H1 (cell line): Measurements from ENCODE around the gene PHYHD1. TPM values are rescaled to one million over a fixed set of nuclear protein-coding genes. Genes with fewer than 3 reads are reported as not detected.
A peak's percentile ranks its signal among the peaks of the same experiment; 100 is the strongest.

Experiments used
- CTCF ChIA-PET: fragments of 300-600 bp; sonication (Branson Sonifier 250); formaldehyde crosslinking; loops from one replicate; lab custom pipeline; 2021; ENCODE audit not compliant: partially characterized antibody; lab: Charles Lee
- POLR2A ChIA-PET: fragments of 300-600 bp; sonication (Branson Sonifier 250); formaldehyde crosslinking; loops from one replicate; lab custom pipeline; 2021; ENCODE audit warnings: inconsistent platforms; ENCODE audit not compliant: partially characterized antibody; lab: Charles Lee
- DNase-seq, 2 experiments: peaks; one replicate each; pipeline versions ENCODE4 v3.0.0 to v3.0.0-alpha.2; 2010 to 2022; ENCODE audit warnings: low spot score in 2 of 2, low read depth in 1 of 2, mixed read lengths in 1 of 2
- FAIRE-seq: peaks from 2 replicates; lab custom pipeline; 2011; peaks lifted over from hg19 to GRCh38; lab: Jason Lieb, UNC
- H2AFZ ChIP-seq: 2 replicates; pipeline ENCODE4 v1.8.1; 2012; ENCODE audit warnings: low read length, inconsistent platforms
- H2AK5ac ChIP-seq: 2 replicates; pipeline ENCODE4 v1.6.1; 2013; ENCODE audit warnings: low read depth, low read length
- H2BK120ac ChIP-seq: replicated peaks from 2 replicates; pipeline ENCODE3; 2013; ENCODE audit warnings: low read depth, low read length, inconsistent platforms
- H2BK12ac ChIP-seq: 2 replicates; pipeline ENCODE4 v1.6.1; 2013; ENCODE audit warnings: low read depth, low read length
- H2BK15ac ChIP-seq: 2 replicates; pipeline ENCODE4 v1.6.1; 2013; ENCODE audit warnings: low read length
- H2BK20ac ChIP-seq: 2 replicates; pipeline ENCODE4 v1.6.1; 2013; ENCODE audit warnings: low read length
- H2BK5ac ChIP-seq: 2 replicates; pipeline ENCODE4 v1.6.1; 2013; ENCODE audit warnings: low read depth, low read length
- H3K14ac ChIP-seq: 2 replicates; pipeline ENCODE4 v1.6.1; 2013; ENCODE audit warnings: inconsistent platforms; ENCODE audit not compliant: insufficient read length
- H3K18ac ChIP-seq: 2 replicates; pipeline ENCODE4 v1.6.1; 2013; ENCODE audit warnings: low read length; ENCODE audit errors: extremely low read depth
- H3K23ac ChIP-seq: 2 replicates; pipeline ENCODE4 v1.6.1; 2013; ENCODE audit warnings: inconsistent platforms; ENCODE audit not compliant: insufficient read length
- H3K23me2 ChIP-seq: 2 replicates; pipeline ENCODE4 v1.6.1; 2013; ENCODE audit warnings: low read depth, low read length
- H3K27ac ChIP-seq: 2 replicates; pipeline ENCODE4 v1.6.1; 2011; ENCODE audit warnings: low read depth, low read length, inconsistent platforms
- H3K27me3 ChIP-seq, 4 experiments: replicated peaks in 1 of 4; 1 replicate in 1 of 4; 2 replicates in 3 of 4; pipeline versions ENCODE4 v1.6.1 to v1.8.1; 2011 to 2013; ENCODE audit warnings: low read length in 3 of 4, mild to moderate bottlenecking in 3 of 4, inconsistent platforms in 2 of 4, mixed read lengths in 2 of 4, moderate library complexity in 1 of 4; ENCODE audit not compliant: control insufficient read depth in 3 of 4, insufficient read depth in 3 of 4; ENCODE audit errors: extremely low read depth in 1 of 4
- H3K36me3 ChIP-seq, 4 experiments: 2 replicates each; pipeline versions ENCODE4 v1.6.1 to v1.8.1; 2011 to 2013; ENCODE audit warnings: mild to moderate bottlenecking in 4 of 4, low read length in 3 of 4, moderate library complexity in 2 of 4, control low read depth in 1 of 4, inconsistent platforms in 1 of 4; ENCODE audit not compliant: insufficient read depth in 4 of 4, control insufficient read depth in 2 of 4
- H3K4ac ChIP-seq: replicated peaks from 2 replicates; pipeline ENCODE3; 2013; ENCODE audit warnings: low read length, low read depth, mixed read lengths, inconsistent platforms; ENCODE audit not compliant: insufficient read length
- H3K4me1 ChIP-seq, 4 experiments: replicated peaks in 1 of 4; 1 replicate in 1 of 4; 2 replicates in 3 of 4; pipeline versions ENCODE4 v1.6.1 to v1.8.1; 2011 to 2013; ENCODE audit warnings: low read length in 3 of 4, inconsistent platforms in 2 of 4, mixed read lengths in 1 of 4; ENCODE audit not compliant: insufficient read depth in 4 of 4, control insufficient read depth in 3 of 4
- H3K4me2 ChIP-seq, 2 experiments: 2 replicates each; pipeline versions ENCODE4 v1.6.1 to v1.8.1; 2011 to 2013; ENCODE audit warnings: low read depth in 2 of 2, low read length in 2 of 2, control low read depth in 1 of 2, inconsistent platforms in 1 of 2, mild to moderate bottlenecking in 1 of 2; ENCODE audit not compliant: insufficient read depth in 1 of 2
- H3K4me3 ChIP-seq, 4 experiments: fragments of 200-600, 300-600 bp in 1 of 4; sonication (generic), shearing (Covaris generic), sonication (Bioruptor Twin) in 1 of 4; 2 replicates each; pipeline versions ENCODE4 v1.5.1 to v1.8.1; 2011 to 2016; ENCODE audit warnings: low read length in 4 of 4, low read depth in 3 of 4, control low read depth in 2 of 4, inconsistent platforms in 2 of 4, mild to moderate bottlenecking in 2 of 4, mixed read lengths in 1 of 4, moderate library complexity in 1 of 4; ENCODE audit not compliant: insufficient read depth in 2 of 4; ENCODE audit errors: extremely low read depth in 1 of 4
- H3K56ac ChIP-seq: replicated peaks from 2 replicates; pipeline ENCODE3; 2013; ENCODE audit warnings: low read depth, mild to moderate bottlenecking, mixed read lengths, low read length, inconsistent platforms; ENCODE audit not compliant: insufficient read length
- H3K79me1 ChIP-seq: 2 replicates; pipeline ENCODE4 v1.6.1; 2013; ENCODE audit warnings: low read depth, low read length, control low read depth
- H3K79me2 ChIP-seq, 2 experiments: 2 replicates each; pipeline versions ENCODE4 v1.6.1 to v1.8.1; 2012 to 2013; ENCODE audit warnings: low read length in 2 of 2, mild to moderate bottlenecking in 2 of 2, inconsistent platforms in 1 of 2; ENCODE audit not compliant: insufficient read depth in 2 of 2, control insufficient read depth in 1 of 2
- H3K9ac ChIP-seq, 4 experiments: replicated peaks in 1 of 4; 1 replicate in 1 of 4; 2 replicates in 3 of 4; pipeline versions ENCODE4 v1.6.1 to v1.8.1; 2011 to 2013; ENCODE audit warnings: low read depth in 3 of 4, low read length in 3 of 4, control low read depth in 2 of 4, mild to moderate bottlenecking in 2 of 4, moderate library complexity in 2 of 4, inconsistent platforms in 1 of 4; ENCODE audit errors: extremely low read depth in 1 of 4
- H3K9me3 ChIP-seq, 2 experiments: 2 replicates each; pipeline versions ENCODE4 v1.6.1 to v1.8.1; 2012 to 2013; ENCODE audit warnings: mild to moderate bottlenecking in 2 of 2, moderate library complexity in 2 of 2, control low read depth in 1 of 2, inconsistent platforms in 1 of 2, low read depth in 1 of 2, low read length in 1 of 2, mixed read lengths in 1 of 2; ENCODE audit not compliant: insufficient read depth in 2 of 2
- H4K20me1 ChIP-seq, 2 experiments: replicated peaks in 1 of 2; 2 replicates each; pipeline versions ENCODE3 to v1.8.1; 2011 to 2013; ENCODE audit warnings: inconsistent platforms in 2 of 2, low read length in 2 of 2, mild to moderate bottlenecking in 1 of 2; ENCODE audit not compliant: insufficient read depth in 2 of 2, control insufficient read depth in 1 of 2
- H4K5ac ChIP-seq: 2 replicates; pipeline ENCODE4 v1.6.1; 2013; ENCODE audit warnings: low read length, low read depth, mixed read lengths, inconsistent platforms; ENCODE audit not compliant: insufficient read length
- H4K8ac ChIP-seq: 2 replicates; pipeline ENCODE4 v1.8.0; 2013; ENCODE audit warnings: mild to moderate bottlenecking, moderate library complexity, low read length, inconsistent platforms; ENCODE audit not compliant: insufficient read depth; ENCODE audit errors: extremely low read depth
- H4K91ac ChIP-seq: replicated peaks from 2 replicates; pipeline ENCODE3; 2013; ENCODE audit warnings: low read length, mixed read lengths, inconsistent platforms; ENCODE audit not compliant: insufficient read length
- BACH1 ChIP-seq: IDR thresholded peaks from 2 replicates; pipeline ENCODE4 v1.6.1; 2012; ENCODE audit warnings: low read length, improper control_type of control experiment
- BCL11A ChIP-seq, 2 experiments: IDR thresholded peaks; one replicate each; pipeline ENCODE4 v1.6.1; 2011; ENCODE audit warnings: low read depth in 2 of 2, low read length in 2 of 2, mild to moderate bottlenecking in 2 of 2
- CHD1 ChIP-seq: IDR thresholded peaks from 2 replicates; pipeline ENCODE4 v1.6.1; 2012; ENCODE audit warnings: low read depth, low read length, improper control_type of control experiment
- POLR2AphosphoS5 ChIP-seq: IDR thresholded peaks from 2 replicates; pipeline ENCODE4 v1.6.1; 2011; ENCODE audit warnings: low read depth, low read length
- SP1 ChIP-seq: IDR thresholded peaks from 2 replicates; pipeline ENCODE4 v1.6.1; 2011; ENCODE audit warnings: low read depth, low read length
- TAF1 ChIP-seq: IDR thresholded peaks from 2 replicates; pipeline ENCODE4 v1.6.1; 2011; ENCODE audit warnings: mild to moderate bottlenecking, low read depth, low read length
- WGBS, 2 experiments: shearing (Covaris generic) in 1 of 2; methylation state at CpG; one replicate each; pipeline versions ENCODE4 v1.1.6 to v1.1.7; 2013 to 2015; ENCODE audit warnings: low lambda C conversion rate in 2 of 2, mixed read lengths in 2 of 2, inconsistent platforms in 1 of 2, low coverage in 1 of 2, missing lambda C conversion rate in 1 of 2; ENCODE audit not compliant: insufficient replicate concordance in 2 of 2, insufficient coverage in 1 of 2, insufficient read length in 1 of 2; ENCODE audit errors: extremely low coverage in 1 of 2, missing lambda C conversion rate in 1 of 2; 5-methylcytosine and 5-hydroxymethylcytosine counted together
- polyA plus RNA-seq, 7 experiments: library from polyadenylated mRNA; depleted of rRNA in 3 of 7; stranded (reverse) in 5 of 7; unstranded in 2 of 7; fragments of >200 nt in 5 of 7; fragments of 200-250 nt in 2 of 7; gene quantifications; 1 replicate in 5 of 7; 2 replicates in 1 of 7; 4 replicates in 1 of 7; pipeline versions ENCODE4 v1.2.1 to v1.2.3, GENCODE V29; 2011 to 2013; ENCODE audit warnings: missing spikeins in 2 of 7, mixed read lengths in 2 of 7
- total RNA-seq: library from RNA; stranded (reverse); fragmentation: NEBNext Ultra II Directional; extraction: Animal tissue kit (Norgen Biotek cat#: 25700); gene quantifications from 2 replicates; pipeline ENCODE4 v1.2.1, GENCODE V29; 2021

Gene PHYHD1
- total and polyA plus RNA-seq, 2 of the 8 experiments (the other 6 are each of a cell fraction or from before 2014, with no cell fraction given): 14.1 to 25.6 TPM

DNA sequence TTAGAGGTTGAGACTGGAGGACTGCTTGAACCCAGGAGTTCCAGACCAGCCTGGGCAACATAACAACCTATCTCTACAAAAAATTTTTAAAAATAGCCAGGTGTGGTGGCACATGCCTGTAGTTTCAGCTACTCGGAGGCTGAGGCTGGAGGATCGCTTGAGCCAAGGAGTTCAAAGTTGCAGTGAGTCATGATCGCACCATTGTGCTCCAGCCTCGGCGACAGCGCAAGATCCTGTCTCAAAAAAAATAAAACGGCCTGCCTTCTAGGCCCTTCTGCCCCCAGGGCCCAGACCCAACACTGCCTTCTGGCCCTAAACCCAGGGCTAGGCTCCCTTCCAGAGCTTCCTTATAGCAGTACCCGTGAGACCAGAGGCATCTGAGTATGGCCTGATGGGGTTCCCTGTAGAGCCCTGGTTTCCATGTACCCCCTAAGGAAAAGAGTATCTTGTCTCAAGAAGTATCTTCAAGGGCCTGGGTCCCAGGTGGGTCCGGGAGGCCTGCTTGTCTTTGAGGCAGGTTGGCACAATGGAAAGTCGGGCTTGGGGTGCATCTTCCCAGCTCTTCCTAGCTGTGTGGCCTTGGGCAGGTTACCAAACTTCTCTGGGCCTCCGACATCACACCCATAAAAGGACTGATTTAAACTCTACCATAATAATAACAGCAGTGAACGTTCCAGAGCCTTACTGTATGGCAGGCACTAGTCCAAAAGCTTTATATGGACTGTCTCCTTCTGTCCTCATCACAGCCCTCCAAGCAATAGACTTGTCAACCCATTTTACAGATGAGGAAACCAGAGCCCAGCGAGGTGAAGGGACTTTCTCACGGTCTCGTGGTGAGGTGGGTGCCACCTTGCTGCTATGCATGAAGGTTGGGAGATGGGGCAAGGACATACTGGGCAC lies 29.2 kb upstream of the PHYHD1 start:
- Histone ChIP-seq H2BK120ac (no peak overlapping the region), H2BK15ac (no peak overlapping the region), H3K27ac (no peak overlapping the region), H3K14ac (no peak overlapping the region), H2BK20ac (no peak overlapping the region), H3K4ac (no peak overlapping the region), H3K4me2 (no peak overlapping the region), H2AFZ (no peak overlapping the region), H3K18ac (no peak overlapping the region), H2BK5ac (0 out of 2 replicates have a peak overlapping the region, but pooled peaks have one; percentile 60), H3K23ac (no peak overlapping the region), H3K23me2 (no peaks in the 10 kb centered on the region), H3K56ac (no peak overlapping the region), H4K20me1 (peaks cover 0 to 15% of the 10 kb centered on the region in 2 experiments), H3K9me3 (no peaks in the 10 kb centered on the region), H3K79me1 (peaks cover 7% of the 10 kb centered on the region), H2BK12ac (no peak overlapping the region), H4K91ac (peak overlapping the region; percentile 12), H3K79me2 (peaks cover 0 to 80% of the 10 kb centered on the region in 2 experiments; a peak in 3 of 4 replicates), H3K4me3 (no peak overlapping the region), H2AK5ac (no peak overlapping the region), H4K5ac (no peak overlapping the region), H3K9ac (no peak overlapping the region), H4K8ac (no peak overlapping the region), H3K27me3 (no peaks in the 10 kb centered on the region), H3K4me1 (peaks cover 2 to 32% (median 19%) of the 10 kb centered on the region in 4 experiments), H3K36me3 (peaks cover 2 to 17% (median 9%) of the 10 kb centered on the region in 4 experiments)
- WGBS, 2 experiments: 93% methylated on average over 15 of the region's 15 CpGs; no CpG with 5 or more reads in 1 of the 2 experiments
- ChIA-PET CTCF (interaction anchor here (0.6 to 1.6 kb wide), 8 partner anchors 9 to 1862 kb away, joined by 3 to 6 read pairs (median 3); partner anchors contain the start of genes KYAT1 and LRRC8A), POLR2A (interaction anchor here (0.6 to 1.4 kb wide), 7 partner anchors 9 to 430 kb away, joined by 3 to 5 read pairs (median 3); partner anchors contain the start of genes KYAT1, LRRC8A and PKN3)
- DNase-seq (no peak), FAIRE-seq (no peak)
- no peak for TF ChIP-seq BCL11A (IDR thresholded peaks at IDR 0.05; ENCODE audit: low read depth in 2 of 2, low read length in 2 of 2)
- TF ChIP-seq BACH1: no peak
- TF ChIP-seq POLR2AphosphoS5: no peak; the same call in 1 of the 2 replicates
- TF ChIP-seq CHD1: no peak
- TF ChIP-seq SP1: no peak
- TF ChIP-seq TAF1: no peak
